MCF 10A (cell line): ENCODE measurements around the gene FAM162A. TPM values are rescaled to one million over a fixed set of nuclear protein-coding genes. Genes with fewer than 3 reads are reported as not detected.
"Not testable (repeated sequence)": the region's sequence is repeated elsewhere in the genome, so short reads cannot be mapped to it uniquely, and the experiment has no call there.

Experiments
- BruUV-seq: library from RNA; stranded (reverse); fragments of 400-500 nt; replicated peaks from 2 replicates; lab custom pipeline; 2021; lab: Mats Ljungman, UMichigan
- CTCF ChIA-PET: fragments of 300-600 bp; sonication (Branson Sonifier 250); formaldehyde crosslinking; extraction: SDS; loops from one replicate; lab custom pipeline; 2021; ENCODE audit warnings: antibody characterized with exemption, inconsistent platforms; lab: Yijun Ruan, JAX
- POLR2A ChIA-PET: fragments of 300-600, 350-650 bp; sonication (Branson Sonifier 250); formaldehyde crosslinking; extraction: SDS; loops from one replicate; lab custom pipeline; 2020; ENCODE audit warnings: antibody characterized with exemption, inconsistent platforms; lab: Yijun Ruan, JAX
- DNase-seq: peaks from one replicate; pipeline ENCODE4 v3.0.0-alpha.2; 2018; ENCODE audit not compliant: unreplicated experiment
- H3K27ac Mint-ChIP-seq: one replicate; pipeline ENCODE4 v1.8.0; 2022; ENCODE audit warnings: mild to moderate bottlenecking, low read depth, mixed read lengths; ENCODE audit not compliant: unreplicated experiment
- H3K27me3 Mint-ChIP-seq: one replicate; pipeline ENCODE4 v1.8.0; 2022; ENCODE audit warnings: mixed read lengths; ENCODE audit not compliant: insufficient read depth, unreplicated experiment
- H3K36me3 Mint-ChIP-seq: one replicate; pipeline ENCODE4 v1.8.0; 2022; ENCODE audit warnings: mild to moderate bottlenecking, moderate library complexity, mixed read lengths; ENCODE audit not compliant: insufficient read depth, unreplicated experiment
- H3K4me1 Mint-ChIP-seq: one replicate; pipeline ENCODE4 v1.8.0; 2022; ENCODE audit warnings: mixed read lengths; ENCODE audit not compliant: insufficient read depth, unreplicated experiment
- H3K4me3 Mint-ChIP-seq: one replicate; pipeline ENCODE4 v1.8.0; 2022; ENCODE audit warnings: mild to moderate bottlenecking, moderate library complexity, mixed read lengths; ENCODE audit not compliant: unreplicated experiment
- H3K9me3 Mint-ChIP-seq: one replicate; pipeline ENCODE4 v1.8.0; 2022; ENCODE audit warnings: mixed read lengths; ENCODE audit not compliant: unreplicated experiment
- intact Hi-C: fragments of 100-400 bp; cut with micrococcal nuclease; formaldehyde crosslinking; loops from 2 replicates; pipeline ENCODE4 v1.14.1; 2022
- total RNA-seq: library from RNA; stranded (reverse); gene quantifications from 2 replicates; pipeline ENCODE4 v1.2.3, GENCODE V29; 2022
- TF ChIP-seq, protein P1 (sequence below): fragments of 200-600 bp; IDR thresholded peaks from one replicate; pipeline ENCODE4 v1.8.0; 2022; ENCODE audit warnings: antibody characterized with exemption, mild to moderate bottlenecking; ENCODE audit not compliant: unreplicated experiment

FAM162A gene
- total RNA-seq, 1 experiment from 2014 or later: 59.1 TPM

- intact Hi-C loops: no loop called here
- ChIA-PET POLR2A (no interaction called here), CTCF (interaction anchor here (0.8 to 1.0 kb wide), 3 partner anchors 11 to 15 kb away, joined by 3 read pairs; no protein-coding TSS in a partner anchor)
- Mint-ChIP-seq H3K27me3 (no peaks in the 10 kb centered on the region), H3K36me3 (peaks cover 91% of the 10 kb centered on the region), H3K27ac (no peak overlapping the region), H3K9me3 (no peaks in the 10 kb centered on the region), H3K4me1 (peaks cover 14% of the 10 kb centered on the region), H3K4me3 (no peak overlapping the region)
- BruUV-seq: no TSS peak
- TF ChIP-seq, protein P1, sequence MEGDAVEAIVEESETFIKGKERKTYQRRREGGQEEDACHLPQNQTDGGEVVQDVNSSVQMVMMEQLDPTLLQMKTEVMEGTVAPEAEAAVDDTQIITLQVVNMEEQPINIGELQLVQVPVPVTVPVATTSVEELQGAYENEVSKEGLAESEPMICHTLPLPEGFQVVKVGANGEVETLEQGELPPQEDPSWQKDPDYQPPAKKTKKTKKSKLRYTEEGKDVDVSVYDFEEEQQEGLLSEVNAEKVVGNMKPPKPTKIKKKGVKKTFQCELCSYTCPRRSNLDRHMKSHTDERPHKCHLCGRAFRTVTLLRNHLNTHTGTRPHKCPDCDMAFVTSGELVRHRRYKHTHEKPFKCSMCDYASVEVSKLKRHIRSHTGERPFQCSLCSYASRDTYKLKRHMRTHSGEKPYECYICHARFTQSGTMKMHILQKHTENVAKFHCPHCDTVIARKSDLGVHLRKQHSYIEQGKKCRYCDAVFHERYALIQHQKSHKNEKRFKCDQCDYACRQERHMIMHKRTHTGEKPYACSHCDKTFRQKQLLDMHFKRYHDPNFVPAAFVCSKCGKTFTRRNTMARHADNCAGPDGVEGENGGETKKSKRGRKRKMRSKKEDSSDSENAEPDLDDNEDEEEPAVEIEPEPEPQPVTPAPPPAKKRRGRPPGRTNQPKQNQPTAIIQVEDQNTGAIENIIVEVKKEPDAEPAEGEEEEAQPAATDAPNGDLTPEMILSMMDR: no peak
- DNase-seq: no peak
Observed at GRCh38 chr3:122443090-122443489, 59.1 kb downstream of the FAM162A start.

DNA sequence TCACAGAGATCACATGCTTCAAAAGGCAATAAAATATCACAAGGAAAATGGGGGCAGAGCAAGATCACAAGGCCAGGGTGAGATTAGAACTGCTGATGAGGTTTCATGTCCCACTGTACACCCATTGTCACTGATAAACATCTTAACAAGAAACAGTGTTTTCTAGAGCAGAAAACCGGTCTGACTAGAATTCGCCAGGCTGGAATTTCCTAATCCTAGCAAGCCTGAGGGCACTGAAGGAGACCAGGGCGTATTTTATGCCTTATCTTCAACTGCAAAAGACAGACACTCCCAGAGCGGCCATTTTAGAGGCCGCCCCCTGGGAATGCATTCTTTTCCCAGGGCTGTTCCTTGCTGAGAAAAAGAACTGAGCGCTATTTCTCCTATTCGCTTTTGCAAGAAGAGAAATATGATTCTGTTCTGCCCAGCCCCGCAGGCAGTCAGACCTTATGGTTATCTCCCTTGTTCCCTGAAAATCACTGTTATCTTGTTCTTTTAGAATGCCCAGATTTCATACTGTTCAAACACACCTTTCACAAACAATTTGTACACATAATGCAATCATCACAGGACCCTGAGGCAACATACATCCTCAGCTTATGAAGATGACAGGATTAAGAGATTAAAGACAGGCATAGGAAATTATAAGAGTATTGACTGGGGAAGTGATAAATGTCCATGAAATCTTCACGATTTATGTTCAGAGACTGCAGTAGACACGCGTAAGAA lies 59.9 kb downstream of the FAM162A start:
- H3K9me3 Mint-ChIP-seq, DNase-seq, H3K4me3 Mint-ChIP-seq, BruUV-seq, H3K27ac Mint-ChIP-seq, POLR2A ChIA-PET, intact Hi-C loops, H3K27me3 Mint-ChIP-seq: not testable (repeated sequence)
- H3K36me3 Mint-ChIP-seq: peaks cover 87% of the 10 kb centered on the region
- H3K4me1 Mint-ChIP-seq: peaks cover 14% of the 10 kb centered on the region
- CTCF ChIA-PET: interaction anchor here (0.9 to 1.7 kb wide), 2 partner anchors 11 to 16 kb away, joined by 3 read pairs; no protein-coding TSS in a partner anchor

- H3K9me3 Mint-ChIP-seq, POLR2A ChIA-PET, H3K27ac Mint-ChIP-seq, H3K4me3 Mint-ChIP-seq, BruUV-seq, intact Hi-C loops, H3K27me3 Mint-ChIP-seq, DNase-seq: not testable (repeated sequence)
- Mint-ChIP-seq H3K36me3 (peaks cover 90% of the 10 kb centered on the region), H3K4me1 (peaks cover 14% of the 10 kb centered on the region)
- CTCF ChIA-PET: interaction anchor here (1.1 to 1.7 kb wide), 2 partner anchors 10 to 15 kb away, joined by 3 to 4 read pairs; no protein-coding TSS in a partner anchor
Observed at GRCh38 chr3:122444491-122444887, 60.5 kb downstream of the FAM162A start.

DNA sequence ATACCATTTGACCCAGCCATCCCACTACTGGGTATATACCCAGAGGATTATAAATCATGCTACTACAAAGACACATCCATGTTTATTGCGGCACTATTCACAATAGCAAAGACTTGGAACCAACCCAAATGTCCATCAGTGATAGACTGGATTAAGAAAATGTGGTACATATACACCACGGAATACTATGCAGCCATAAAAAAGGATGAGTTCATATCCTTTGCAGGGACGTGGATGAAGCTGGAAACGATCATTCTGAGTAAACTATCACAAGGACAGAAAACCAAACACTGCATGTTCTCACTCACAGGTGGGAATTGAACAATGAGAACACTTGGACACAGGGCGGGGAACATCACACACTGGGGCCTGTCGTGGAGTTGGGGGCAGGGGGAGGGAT lies 64.2 kb downstream of the FAM162A start:
- POLR2A ChIA-PET, H3K4me1 Mint-ChIP-seq, H3K4me3 Mint-ChIP-seq, CTCF ChIA-PET, H3K9me3 Mint-ChIP-seq, DNase-seq, intact Hi-C loops, H3K27ac Mint-ChIP-seq, BruUV-seq, H3K27me3 Mint-ChIP-seq: not testable (repeated sequence)
- peaks cover 92% of the 10 kb centered on the region for H3K36me3 Mint-ChIP-seq

GRCh38 chr3:122451371-122451770 lies 67.4 kb downstream of the FAM162A start:
- TF ChIP-seq, protein P1: no peak
- peaks cover 86% of the 10 kb centered on the region for H3K36me3 Mint-ChIP-seq
- H3K9me3 Mint-ChIP-seq: no peaks in the 10 kb centered on the region
- intact Hi-C loops: no loop called here
- peaks cover 3% of the 10 kb centered on the region for H3K4me1 Mint-ChIP-seq
- BruUV-seq: no TSS peak
- H3K4me3 Mint-ChIP-seq: no peak overlapping the region
- H3K27me3 Mint-ChIP-seq: no peaks in the 10 kb centered on the region
- no peak overlapping the region for H3K27ac Mint-ChIP-seq
- ChIA-PET POLR2A (interaction anchor here (0.6 kb wide), 1 partner anchor 228 kb away, joined by 3 read pairs; no protein-coding TSS in a partner anchor), CTCF (interaction anchor here (0.7 kb wide), 1 partner anchor 227 kb away, joined by 3 read pairs; no protein-coding TSS in a partner anchor)
- DNase-seq: no peak
